ACHN (cell line): ENCODE data around the gene SEC63.
"Not testable (repeated sequence)": the region's sequence is repeated elsewhere in the genome, so short reads cannot be mapped to it uniquely, and the experiment has no call there.

Source experiments
- DNase-seq: peaks from one replicate; pipeline ENCODE4 v3.0.0-alpha.2; 2015
- in situ Hi-C: cut with HindIII; loops from 2 replicates; pipeline ENCODE4 v1.10.0; 2017; ENCODE audit warnings: low sequenced_read_pairs, low pct_ligation_motif_present, low pct_unique_long_range_greater_than_20kb

SEC63 gene

DNA sequence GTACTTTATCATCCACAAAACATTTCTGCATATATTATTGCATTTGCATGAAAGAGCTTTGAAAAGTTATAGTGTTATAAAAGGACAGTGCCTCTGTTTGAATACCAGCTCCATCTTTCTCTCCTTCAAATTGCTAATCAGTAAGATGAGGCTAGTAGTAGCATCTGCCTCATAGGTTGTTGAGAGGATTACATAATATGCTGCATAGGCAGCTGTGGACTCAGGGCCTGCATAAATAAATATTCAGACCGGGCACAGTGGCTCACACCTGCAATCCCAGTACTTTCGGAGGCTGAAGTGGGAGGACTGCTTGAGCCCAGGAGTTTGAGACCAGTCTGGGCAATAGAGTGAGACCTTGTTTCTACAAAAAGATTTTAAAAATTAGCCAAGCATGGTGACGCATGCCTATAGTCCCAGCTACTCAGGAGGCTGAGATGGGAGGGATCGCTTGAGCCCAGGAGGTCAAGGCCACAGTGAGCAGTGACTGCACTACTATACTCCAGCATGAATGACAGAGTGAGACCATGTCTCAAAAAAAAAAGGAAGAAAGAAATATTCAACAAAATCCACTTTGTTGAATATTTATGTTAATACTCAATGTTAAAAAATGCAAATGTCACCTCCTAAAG lies 18.3 kb upstream of the SEC63 start:
- in situ Hi-C loops: no loop called here
- no peak for DNase-seq

DNA sequence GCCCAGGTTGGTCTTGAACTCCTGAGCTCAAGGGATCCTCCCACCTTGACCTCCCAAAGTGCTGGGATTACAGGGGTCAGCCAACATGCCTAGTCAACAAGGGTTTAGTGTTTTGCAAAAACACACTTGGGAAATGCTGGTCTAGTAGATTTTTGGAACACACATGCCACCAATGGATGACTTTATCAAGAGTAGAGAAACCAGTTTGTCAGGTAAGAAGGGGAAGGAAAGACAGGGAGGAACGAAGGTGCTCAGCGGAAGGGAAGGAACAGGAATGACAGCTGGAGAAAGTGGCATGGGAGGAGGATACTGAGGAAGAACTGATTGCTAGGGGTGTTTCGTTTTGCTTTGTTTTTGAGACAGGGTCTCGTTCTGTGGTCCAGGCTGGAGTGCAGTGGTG lies 15.6 kb upstream of the SEC63 start:
- in situ Hi-C loops: no loop called here
- DNase-seq: no peak

DNA sequence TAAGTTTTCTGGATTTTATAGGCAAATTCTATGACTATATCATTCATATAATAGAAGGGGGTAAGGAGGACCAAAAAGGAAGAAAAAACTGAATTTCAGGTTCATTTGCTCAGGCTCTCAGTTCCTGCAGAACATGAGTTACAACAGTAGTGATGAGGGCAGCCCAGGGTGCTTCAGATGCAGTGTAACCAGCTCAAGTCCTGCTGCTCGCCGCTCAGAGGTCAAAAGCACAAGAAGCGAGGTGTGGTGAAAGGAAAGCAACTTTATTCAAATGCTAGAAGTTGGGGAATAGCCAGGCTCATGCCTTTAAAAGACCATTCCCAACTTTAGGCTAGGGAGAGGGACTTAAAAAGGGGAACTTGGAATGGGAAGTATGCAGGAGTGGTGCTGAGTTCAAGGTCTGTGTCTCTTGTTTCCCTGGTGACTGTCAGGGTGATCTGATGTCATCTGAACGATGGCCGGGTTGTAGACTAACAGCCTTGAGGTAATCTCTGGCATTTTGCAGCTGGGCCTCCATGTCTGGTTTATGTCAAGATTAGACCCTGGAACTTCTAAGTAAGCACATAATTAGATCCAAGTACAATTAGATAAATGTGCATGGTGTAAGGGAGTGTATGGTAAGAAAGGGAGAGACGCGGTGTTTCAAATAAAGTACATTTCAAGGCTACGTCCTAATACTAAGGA lies 14.5 kb upstream of the SEC63 start:
- in situ Hi-C loops: no loop called here
- DNase-seq: no peak

DNA sequence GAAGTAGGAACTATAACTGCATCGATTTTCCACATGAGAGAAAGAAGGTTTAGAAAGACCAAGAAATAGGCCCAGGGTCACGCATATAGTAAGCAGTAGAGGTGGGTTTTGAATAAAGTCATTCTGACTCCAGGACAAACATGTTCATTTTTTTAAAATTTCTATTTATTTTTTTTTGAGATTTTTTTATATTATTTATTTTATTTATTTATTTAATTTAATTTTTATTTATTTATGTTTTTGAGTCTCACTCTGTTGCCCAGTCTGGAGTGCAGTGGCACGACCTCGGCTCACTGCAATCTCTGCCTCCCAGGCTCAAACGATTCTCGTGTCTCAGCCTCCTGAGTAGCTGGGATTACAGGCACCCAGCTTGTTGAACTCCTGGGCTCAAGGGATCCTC lies 13.2 kb upstream of the SEC63 start:
- in situ Hi-C loops: no loop called here
- no peak for DNase-seq

DNA sequence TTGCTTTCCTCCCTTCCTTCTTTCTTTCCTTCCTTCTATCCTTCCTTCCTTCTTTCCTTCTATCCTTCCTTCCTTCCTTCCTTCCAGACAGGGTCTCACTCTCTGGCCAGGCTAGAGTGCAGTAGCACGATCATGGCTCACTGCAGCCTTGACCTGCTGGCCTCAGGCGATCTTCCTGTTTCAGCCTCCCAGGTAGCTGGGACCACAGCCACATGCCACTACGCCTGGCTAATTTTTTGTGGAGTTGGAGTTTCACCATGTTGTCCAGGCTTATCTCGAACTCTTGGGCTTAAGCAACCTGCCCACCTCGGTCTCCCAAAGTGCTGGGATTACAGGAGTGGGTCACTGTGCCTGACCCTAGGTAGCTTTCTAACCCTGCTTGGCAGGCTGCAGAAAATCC lies 12.2 kb upstream of the SEC63 start:
- DNase-seq: no peak
- in situ Hi-C loops: no loop called here

DNA sequence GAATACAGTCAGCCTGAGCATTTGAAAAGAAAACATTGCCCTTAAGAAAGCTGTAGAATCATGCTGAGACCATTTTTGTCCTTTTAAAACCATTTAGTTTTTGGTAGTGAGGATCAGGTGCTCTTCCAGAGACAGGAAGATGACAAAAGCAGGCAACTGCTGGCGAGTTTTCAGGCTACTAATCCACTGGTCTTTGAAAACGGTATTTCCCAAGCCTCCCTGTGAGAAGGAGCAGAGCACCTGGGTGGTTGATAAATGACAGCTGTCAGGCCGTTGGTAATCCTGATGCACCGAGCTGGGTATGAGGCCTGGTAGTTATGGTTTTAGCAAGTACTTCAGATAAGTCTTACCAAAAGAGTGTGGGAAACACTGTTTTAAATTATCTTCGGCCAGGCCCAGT lies 10.1 kb upstream of the SEC63 start:
- in situ Hi-C loops: no loop called here
- no peak for DNase-seq

DNA sequence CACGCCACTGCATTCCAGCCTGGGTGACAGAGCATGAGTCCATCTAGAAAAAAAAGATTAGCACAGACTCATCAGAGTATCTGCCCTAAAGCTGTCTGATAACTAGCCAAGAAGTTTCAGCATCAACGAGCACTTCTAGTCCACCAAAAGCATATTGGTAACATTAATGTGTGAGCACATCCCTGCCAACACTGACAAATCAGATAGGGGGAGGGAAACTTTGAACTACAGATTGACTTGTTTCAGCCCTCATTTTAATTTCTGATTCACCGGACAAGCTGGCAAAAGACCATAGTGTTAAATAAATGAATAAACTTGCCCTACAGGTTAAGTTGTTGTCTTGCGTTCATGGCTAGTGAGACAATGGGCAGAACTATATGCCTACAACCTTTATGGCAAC lies 7.7 kb upstream of the SEC63 start:
- in situ Hi-C loops: no loop called here
- no peak for DNase-seq

DNA sequence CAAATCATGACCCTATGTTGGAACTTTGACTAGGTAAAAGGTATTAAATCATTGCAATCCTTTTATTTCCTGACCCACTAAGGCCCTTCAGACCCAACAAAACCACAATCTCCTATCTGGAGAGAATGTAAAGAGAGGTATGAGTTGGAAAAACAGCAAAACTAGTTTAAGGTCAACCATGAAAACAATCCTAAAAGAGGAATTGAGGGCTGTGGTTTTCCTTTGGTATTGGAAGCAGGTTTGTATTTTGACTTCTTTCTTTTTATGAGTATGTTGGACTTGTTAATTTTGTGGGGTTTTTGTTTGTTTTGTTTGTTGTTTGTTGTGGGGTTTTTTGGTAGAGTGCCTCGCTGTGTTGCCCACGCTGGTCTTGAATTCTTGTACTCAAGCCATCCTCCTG lies 4.7 kb upstream of the SEC63 start:
- in situ Hi-C loops: no loop called here
- DNase-seq: no peak

DNA sequence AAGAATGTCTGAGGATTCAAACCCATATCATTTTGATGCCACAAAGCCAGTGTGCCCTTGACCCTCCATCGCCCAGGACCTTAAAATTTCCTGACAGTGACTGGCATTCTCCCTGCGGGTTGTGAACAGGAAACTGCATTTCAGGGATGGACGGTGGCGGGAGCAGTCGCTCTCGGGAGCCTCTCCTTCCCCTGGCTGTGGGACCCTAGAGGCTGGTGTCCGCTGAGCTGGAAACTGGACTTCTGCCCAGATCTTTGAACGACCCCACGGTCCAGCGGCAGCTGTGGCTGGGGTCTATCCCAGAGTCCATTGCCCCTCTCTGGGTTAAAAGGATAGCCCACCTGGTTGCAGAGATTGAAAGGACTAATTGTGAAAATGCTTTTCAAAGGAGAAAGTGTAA lies 1.4 kb upstream of the SEC63 start:
- no peak for DNase-seq
- in situ Hi-C loops: no loop called here

DNA sequence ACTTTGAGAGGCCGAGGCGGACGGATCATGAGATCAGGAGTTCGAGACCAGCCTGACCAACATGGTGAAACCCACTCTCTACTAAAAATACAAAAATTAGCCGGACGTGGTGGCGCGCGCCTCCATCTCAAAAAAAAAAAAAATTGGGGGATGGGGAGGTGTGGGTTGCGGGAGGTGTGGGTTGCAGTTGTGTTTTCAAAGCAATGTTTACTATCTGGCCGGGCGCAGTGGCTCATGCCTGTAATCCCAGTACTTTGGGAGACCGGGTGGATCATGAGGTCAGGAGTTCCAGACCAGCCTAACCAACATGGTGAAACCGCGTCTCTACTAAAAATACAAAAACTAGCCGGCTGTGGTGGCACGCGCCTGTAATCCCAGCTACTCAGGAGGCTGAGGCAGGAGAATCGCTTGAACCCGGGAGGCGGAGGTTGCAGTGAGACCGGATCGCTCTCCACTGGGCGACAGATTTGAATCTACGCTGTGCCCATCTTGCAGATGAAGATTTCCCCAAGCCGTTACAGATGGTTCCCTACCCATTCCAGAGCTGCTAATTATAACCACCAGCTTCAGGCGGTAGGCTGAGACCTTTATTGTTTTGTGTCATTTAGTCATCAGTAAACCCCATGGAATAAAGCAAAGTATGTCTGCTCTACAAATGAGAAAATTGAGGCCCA lies 818 bp upstream of the SEC63 start:
- DNase-seq, in situ Hi-C loops: not testable (repeated sequence)

DNA sequence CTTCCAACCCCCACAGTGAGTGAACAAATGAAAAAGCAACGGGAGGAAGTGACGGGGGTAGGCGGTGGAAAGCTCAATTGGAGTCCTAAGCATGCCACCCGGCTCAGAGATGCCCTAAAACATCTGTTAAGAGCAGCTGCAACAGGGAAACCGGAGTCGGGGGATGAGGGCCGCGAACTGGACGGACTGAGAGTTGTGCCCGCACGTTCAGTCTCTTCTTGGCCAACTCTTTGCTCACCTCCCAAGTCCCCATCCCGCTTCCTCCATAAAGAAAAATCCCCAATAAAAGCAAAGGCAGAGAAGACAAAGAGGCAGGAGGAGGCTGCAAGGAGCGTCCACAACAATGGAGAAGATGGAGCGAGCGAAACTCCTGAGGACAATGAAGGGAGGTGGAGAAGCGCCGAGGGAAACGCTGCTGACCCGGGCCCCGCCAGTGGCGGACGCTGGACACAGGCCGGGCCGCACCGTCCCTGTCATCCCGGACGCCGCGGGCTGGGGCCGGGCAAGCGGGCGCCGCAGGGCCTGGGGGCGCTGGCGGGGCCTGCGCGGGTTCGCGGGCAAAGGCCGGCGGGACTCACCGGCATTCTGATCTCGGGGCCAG lies 600 bp downstream of the SEC63 start:
- DNase-seq: peak; percentile 46

DNA sequence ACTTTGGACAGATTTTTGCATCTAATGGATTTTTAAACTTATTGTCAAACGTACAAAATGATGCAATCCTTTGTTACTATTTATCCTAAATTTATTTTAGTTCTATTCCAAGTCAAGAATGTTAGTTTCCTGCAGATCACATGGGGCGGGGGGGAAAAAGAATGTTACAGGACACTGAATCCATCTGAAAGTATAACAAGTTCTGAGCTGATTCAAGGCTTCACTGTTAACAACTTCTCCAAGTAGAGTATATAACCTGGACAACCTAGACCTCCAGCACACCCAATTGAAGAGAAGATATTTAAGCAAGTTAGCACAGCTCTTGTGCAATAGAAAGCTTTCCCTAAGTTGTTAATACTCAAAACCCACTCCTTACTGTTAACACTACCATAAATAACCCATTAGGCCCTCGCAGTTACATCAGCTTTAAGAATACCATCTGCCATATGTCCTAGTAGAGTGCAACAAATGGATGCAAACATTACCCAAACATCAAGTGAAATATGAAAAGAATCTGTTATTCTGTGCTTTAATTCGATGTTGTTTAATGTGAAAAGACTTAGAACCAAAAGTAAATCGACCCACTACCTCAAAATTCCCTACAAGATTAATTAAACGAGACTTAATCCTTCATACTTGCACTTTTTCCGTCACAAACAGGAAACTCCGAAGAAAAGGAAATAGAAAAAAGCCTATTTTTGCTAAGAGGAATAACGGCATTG lies 1.3 kb downstream of the SEC63 start:
- peak; percentile 16 for DNase-seq
- in situ Hi-C loops: no loop called here

More for the DNA sequence above, 600 bp downstream of the SEC63 start:
- in situ Hi-C loops: no loop called here

DNA sequence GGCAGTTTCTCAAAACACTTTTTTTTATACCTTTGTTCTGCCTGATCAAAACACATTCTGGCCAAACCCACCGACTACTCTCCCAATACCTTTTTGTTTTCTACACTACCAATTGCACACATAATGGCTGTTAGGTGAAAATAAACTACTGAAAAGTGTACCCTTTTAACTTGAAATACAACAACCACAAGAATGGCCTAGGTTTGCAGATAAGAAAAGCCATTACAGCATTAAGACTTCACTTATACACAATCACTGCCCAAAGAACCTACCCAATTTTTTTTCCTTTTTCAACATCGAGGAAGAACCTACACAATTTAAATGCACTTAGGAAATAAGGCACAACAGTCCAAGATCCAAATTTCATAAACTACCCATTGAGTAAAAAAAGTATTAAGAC lies 1.8 kb downstream of the SEC63 start:
- in situ Hi-C loops: no loop called here
- no peak for DNase-seq

DNA sequence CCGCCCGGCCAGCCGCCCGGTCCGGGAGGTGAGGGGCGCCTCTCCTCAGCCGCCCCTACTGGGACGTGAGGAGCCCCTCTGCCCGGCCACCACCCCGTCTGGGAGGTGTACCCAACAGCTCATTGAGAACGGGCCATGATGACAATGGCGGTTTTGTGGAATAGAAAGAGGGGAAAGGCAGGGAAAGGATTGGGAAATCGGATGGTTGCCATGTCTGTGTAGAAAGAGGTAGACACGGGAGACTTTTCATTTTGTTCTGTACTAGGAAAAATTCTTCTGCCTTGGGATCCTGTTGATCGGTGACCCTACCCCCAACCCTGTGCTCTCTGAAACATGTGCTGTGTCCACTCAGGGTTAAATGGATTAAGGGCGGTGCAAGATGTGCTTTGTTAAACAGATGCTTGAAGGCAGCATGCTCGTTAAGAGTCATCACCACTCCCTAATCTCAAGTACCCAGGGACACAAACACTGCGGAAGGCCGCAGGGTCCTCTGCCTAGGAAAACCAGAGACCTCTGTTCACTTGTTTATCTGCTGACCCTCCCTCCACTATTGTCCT lies 4.1 kb downstream of the SEC63 start:
- DNase-seq, in situ Hi-C loops: not testable (repeated sequence)

DNA sequence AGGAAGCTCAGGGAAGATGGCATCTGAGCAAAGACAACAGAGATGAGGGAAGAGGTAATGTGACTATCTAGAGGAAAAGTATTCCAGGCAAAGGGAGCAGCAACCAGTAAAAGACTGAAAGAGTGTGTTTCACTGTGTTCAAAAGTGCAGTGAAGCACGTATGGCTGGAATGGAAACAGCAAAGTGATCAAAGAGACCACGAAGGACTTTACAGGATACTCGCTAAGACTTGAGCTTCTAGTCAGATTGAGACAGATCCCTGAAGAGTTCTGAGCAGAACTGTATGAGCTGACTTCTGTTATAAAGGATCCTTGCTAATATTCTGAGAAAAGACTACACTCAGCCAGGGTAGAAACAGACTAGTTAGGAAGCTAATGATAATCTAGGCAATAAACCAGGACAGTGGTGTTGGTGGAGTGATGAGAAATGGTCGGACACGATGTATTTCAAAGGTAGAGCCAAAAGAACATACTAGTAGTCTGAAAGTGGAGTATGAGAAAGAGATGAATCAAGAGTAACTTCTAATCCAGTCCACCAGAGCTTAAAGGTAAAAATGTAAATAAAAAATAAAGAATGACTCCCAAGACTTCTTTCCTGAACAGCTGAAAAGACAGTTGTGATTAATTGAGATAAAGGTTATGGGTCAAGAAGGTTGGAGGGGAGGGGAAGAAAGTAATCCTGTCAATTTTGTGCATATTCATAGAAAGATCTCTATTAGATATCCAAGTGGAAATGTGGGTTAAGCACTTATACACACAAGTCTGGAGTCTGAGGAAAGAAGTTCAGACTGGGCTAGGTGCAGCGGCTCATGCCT lies 14.2 kb downstream of the SEC63 start:
- in situ Hi-C loops: no loop called here
- DNase-seq: no peak

DNA sequence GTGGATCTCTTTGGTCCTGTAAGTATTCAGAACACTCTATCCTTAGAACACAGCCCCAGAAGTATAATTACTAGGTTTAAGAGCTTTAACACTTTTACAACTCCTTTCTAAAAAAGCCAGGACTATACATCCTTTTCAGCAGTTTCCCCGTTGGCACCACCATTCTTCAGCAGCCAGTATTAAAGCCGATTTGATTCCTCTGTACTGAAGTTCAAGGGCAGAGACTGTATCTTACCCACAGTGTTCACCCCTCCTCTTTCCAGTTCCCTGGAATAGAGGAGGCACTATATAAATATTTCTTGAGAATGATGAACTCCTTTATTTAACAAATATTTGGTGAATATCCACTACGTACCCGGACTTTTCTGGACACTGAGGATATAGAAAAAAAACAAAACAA lies 15.9 kb downstream of the SEC63 start:
- DNase-seq: no peak
- in situ Hi-C loops: no loop called here

DNA sequence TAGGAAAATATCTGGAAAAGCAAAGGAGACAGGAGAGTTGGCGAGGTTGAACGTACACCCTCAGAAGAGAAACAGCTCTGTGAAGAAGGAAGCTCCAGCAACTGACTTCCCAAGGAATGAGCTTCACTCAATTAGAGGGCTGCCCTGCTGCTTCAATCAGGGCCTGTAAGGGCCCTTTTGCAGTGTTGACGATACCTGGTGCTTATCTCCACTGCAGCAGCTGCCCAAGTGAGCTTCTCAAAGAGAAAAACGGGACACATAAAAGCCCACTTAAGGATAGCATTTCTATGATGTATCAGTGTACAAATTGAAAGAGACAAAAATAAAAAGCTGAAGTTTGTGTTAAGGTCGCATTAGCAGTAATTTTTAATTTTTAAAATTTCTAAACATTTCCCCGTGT lies 16.4 kb downstream of the SEC63 start:
- in situ Hi-C loops: no loop called here
- no peak for DNase-seq

DNA sequence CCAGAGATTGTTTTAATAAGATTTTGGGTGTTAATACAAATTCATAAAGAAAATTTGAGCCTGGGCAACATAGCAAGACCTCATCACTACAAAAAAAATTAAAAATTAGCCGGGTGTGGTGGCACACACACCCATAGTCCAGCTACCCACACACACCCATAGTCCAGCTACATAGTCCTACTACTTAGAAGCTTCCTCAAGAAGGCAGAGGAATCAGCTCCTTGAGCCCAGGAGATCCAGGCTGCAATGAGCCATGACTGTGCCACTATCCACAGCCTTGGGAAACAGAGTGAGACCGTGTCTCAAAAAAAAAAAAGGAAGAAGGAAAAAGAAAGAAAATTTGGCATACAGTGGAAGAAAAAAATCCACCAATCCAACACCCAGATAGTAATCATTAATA lies 16.8 kb downstream of the SEC63 start:
- in situ Hi-C loops: no loop called here
- DNase-seq: no peak
